ENCODE data around the gene BICRA.

The BICRA gene

DNA sequence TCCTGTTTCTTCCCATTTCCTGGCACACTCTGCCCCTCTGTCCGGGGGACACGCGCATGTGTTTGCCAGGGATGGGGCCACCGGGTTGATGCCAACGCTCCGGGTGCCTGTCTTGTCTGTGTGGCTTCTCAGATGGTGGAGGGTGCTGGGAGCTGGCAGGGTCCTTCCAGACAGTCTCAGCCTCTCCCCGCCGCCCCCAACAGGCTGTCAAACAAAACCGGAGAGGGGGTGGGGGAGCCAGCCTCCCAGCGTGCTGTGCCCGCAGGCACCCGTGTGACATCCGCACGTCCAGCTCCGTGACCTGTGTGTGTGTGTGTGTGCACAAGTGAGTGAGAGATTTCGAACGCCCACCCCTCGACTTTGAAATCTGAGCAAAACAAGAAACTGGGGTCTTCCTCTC lies 93.7 kb downstream of the BICRA start:
- H3K23ac ChIP-seq (ENCODE audit: low read length): no peak overlapping the region
- H2BK12ac ChIP-seq (ENCODE audit: low read length): no peak overlapping the region
- H3K79me2 ChIP-seq (ENCODE audit: control insufficient read depth, insufficient read depth, low read length, poor library complexity): no peaks in the 10 kb centered on the region
- H3K79me1 ChIP-seq (ENCODE audit: low read length): no peaks in the 10 kb centered on the region
- no peak overlapping the region for H4K91ac ChIP-seq (ENCODE audit: low read depth, low read length)
- no CpG with 5 or more reads among the region's 18 CpGs for WGBS (ENCODE audit: extremely low coverage, insufficient coverage, insufficient read length)
- no peak overlapping the region for H3K18ac ChIP-seq (ENCODE audit: low read length)
- H3K4me3 ChIP-seq (ENCODE audit: low read depth, low read length): no peak overlapping the region
- H3K14ac ChIP-seq (ENCODE audit: low read length): no peak overlapping the region
- H3K4me1 ChIP-seq (ENCODE audit: control insufficient read depth in 1 of 2, insufficient read depth in 2 of 2, low read length in 2 of 2): no peaks in the 10 kb centered on the region
- H4K8ac ChIP-seq (ENCODE audit: low read depth, low read length): no peak overlapping the region
- H3K27ac ChIP-seq (ENCODE audit: low read depth, low read length): no peak overlapping the region
- no peak overlapping the region for H3K4ac ChIP-seq (ENCODE audit: low read depth, low read length)
- no peaks in the 10 kb centered on the region for H3K9me3 ChIP-seq (ENCODE audit: insufficient read depth, low read depth, low read length)
- H3K36me3 ChIP-seq (ENCODE audit: control insufficient read depth in 1 of 2, insufficient read depth in 2 of 2, low read length in 2 of 2): peaks cover 50 to 51% of the 10 kb centered on the region in 2 experiments
- H3K27me3 ChIP-seq (ENCODE audit: insufficient read depth, low read length): no peaks in the 10 kb centered on the region
- H3K9ac ChIP-seq (ENCODE audit: low read length): no peak overlapping the region
- H4K12ac ChIP-seq (ENCODE audit: low read depth, low read length): no peak overlapping the region
- DNase-seq: no peak
- H2BK5ac ChIP-seq (ENCODE audit: low read depth, low read length, poor library complexity): no peak overlapping the region
- no peak overlapping the region for H2AK5ac ChIP-seq (ENCODE audit: low read length)
- H3K4me2 ChIP-seq (ENCODE audit: low read length): no peak overlapping the region
- no peak overlapping the region for H2AFZ ChIP-seq (ENCODE audit: insufficient read depth, low read length, poor library complexity)
- H2BK120ac ChIP-seq (ENCODE audit: insufficient read depth, low read length, poor library complexity): no peak overlapping the region

DNA sequence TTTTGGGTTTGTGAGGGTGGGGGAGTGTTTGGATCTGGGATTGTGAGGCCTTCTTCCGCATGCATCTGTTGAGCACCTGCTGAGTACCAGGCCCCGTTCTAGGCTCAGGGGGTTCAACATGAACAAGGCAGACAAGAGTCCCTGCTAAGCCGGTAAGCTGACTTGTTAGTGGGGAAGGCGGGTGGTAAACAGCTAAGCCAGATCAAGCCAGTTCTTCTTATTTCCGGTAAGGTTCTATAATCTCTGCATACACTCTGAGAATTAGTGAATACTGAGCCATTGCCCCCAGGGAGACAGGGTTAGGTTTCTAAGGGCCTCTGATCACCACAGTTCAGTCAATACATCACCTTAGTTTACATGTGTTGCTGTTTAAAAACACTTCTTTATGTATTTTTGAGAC lies 94.4 kb downstream of the BICRA start:
- H3K4ac ChIP-seq (ENCODE audit: low read depth, low read length): no peak overlapping the region
- no peaks in the 10 kb centered on the region for H3K27me3 ChIP-seq (ENCODE audit: insufficient read depth, low read length)
- H3K23ac ChIP-seq (ENCODE audit: low read length): no peak overlapping the region
- H2AFZ ChIP-seq (ENCODE audit: insufficient read depth, low read length, poor library complexity): no peak overlapping the region
- H3K27ac ChIP-seq (ENCODE audit: low read depth, low read length): no peak overlapping the region
- no peak overlapping the region for H2BK12ac ChIP-seq (ENCODE audit: low read length)
- peaks cover 49 to 50% of the 10 kb centered on the region in 2 experiments for H3K36me3 ChIP-seq (ENCODE audit: control insufficient read depth in 1 of 2, insufficient read depth in 2 of 2, low read length in 2 of 2)
- H3K4me3 ChIP-seq (ENCODE audit: low read depth, low read length): no peak overlapping the region
- no CpG with 5 or more reads among the region's 5 CpGs for WGBS (ENCODE audit: extremely low coverage, insufficient coverage, insufficient read length)
- H4K8ac ChIP-seq (ENCODE audit: low read depth, low read length): no peak overlapping the region
- no peak overlapping the region for H2BK5ac ChIP-seq (ENCODE audit: low read depth, low read length, poor library complexity)
- no peak overlapping the region for H3K18ac ChIP-seq (ENCODE audit: low read length)
- H3K4me2 ChIP-seq (ENCODE audit: low read length): no peak overlapping the region
- no peak overlapping the region for H2BK120ac ChIP-seq (ENCODE audit: insufficient read depth, low read length, poor library complexity)
- no peak overlapping the region for H4K12ac ChIP-seq (ENCODE audit: low read depth, low read length)
- no peak overlapping the region for H3K14ac ChIP-seq (ENCODE audit: low read length)
- H3K4me1 ChIP-seq (ENCODE audit: control insufficient read depth in 1 of 2, insufficient read depth in 2 of 2, low read length in 2 of 2): no peaks in the 10 kb centered on the region
- H4K91ac ChIP-seq (ENCODE audit: low read depth, low read length): no peak overlapping the region
- H3K9me3 ChIP-seq (ENCODE audit: insufficient read depth, low read depth, low read length): no peaks in the 10 kb centered on the region
- H3K9ac ChIP-seq (ENCODE audit: low read length): no peak overlapping the region
- no peak for DNase-seq
- no peaks in the 10 kb centered on the region for H3K79me1 ChIP-seq (ENCODE audit: low read length)
- H3K79me2 ChIP-seq (ENCODE audit: control insufficient read depth, insufficient read depth, low read length, poor library complexity): no peaks in the 10 kb centered on the region
- H2AK5ac ChIP-seq (ENCODE audit: low read length): no peak overlapping the region

DNA sequence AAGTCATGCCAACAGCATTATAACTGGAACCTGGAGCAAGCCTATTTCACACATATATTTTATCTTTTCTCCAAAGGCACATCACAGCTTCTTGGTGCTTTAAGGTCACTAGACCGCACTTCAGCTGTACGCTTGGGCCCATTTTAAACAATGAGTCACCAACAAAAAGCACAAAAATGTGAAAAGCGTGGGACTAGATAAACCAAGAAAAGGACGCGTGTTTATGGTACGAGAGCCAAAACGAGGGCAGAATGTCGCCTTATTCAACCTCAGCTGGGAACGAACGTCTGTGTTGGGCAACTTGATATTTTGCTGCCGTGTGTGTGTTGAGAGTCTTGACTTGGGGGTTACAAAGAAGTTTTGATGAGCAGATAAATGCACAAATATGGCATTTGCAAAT lies 95.1 kb downstream of the BICRA start:
- no peak overlapping the region for H3K4ac ChIP-seq (ENCODE audit: low read depth, low read length)
- H2BK12ac ChIP-seq (ENCODE audit: low read length): no peak overlapping the region
- no peak overlapping the region for H3K4me2 ChIP-seq (ENCODE audit: low read length)
- H3K9ac ChIP-seq (ENCODE audit: low read length): no peak overlapping the region
- H3K36me3 ChIP-seq (ENCODE audit: control insufficient read depth in 1 of 2, insufficient read depth in 2 of 2, low read length in 2 of 2): peaks cover 42 to 43% of the 10 kb centered on the region in 2 experiments
- H2AK5ac ChIP-seq (ENCODE audit: low read length): no peak overlapping the region
- no peak overlapping the region for H3K18ac ChIP-seq (ENCODE audit: low read length)
- DNase-seq: peak; percentile 18 to 66
- no peak overlapping the region for H2AFZ ChIP-seq (ENCODE audit: insufficient read depth, low read length, poor library complexity)
- H4K12ac ChIP-seq (ENCODE audit: low read depth, low read length): no peak overlapping the region
- no peak overlapping the region for H4K8ac ChIP-seq (ENCODE audit: low read depth, low read length)
- H2BK120ac ChIP-seq (ENCODE audit: insufficient read depth, low read length, poor library complexity): no peak overlapping the region
- no peaks in the 10 kb centered on the region for H3K4me1 ChIP-seq (ENCODE audit: control insufficient read depth in 1 of 2, insufficient read depth in 2 of 2, low read length in 2 of 2)
- no peak overlapping the region for H3K4me3 ChIP-seq (ENCODE audit: low read depth, low read length)
- H3K79me1 ChIP-seq (ENCODE audit: low read length): no peaks in the 10 kb centered on the region
- no CpG with 5 or more reads among the region's 11 CpGs for WGBS (ENCODE audit: extremely low coverage, insufficient coverage, insufficient read length)
- H3K23ac ChIP-seq (ENCODE audit: low read length): no peak overlapping the region
- H3K79me2 ChIP-seq (ENCODE audit: control insufficient read depth, insufficient read depth, low read length, poor library complexity): no peaks in the 10 kb centered on the region
- H2BK5ac ChIP-seq (ENCODE audit: low read depth, low read length, poor library complexity): no peak overlapping the region
- no peak overlapping the region for H4K91ac ChIP-seq (ENCODE audit: low read depth, low read length)
- H3K14ac ChIP-seq (ENCODE audit: low read length): no peak overlapping the region
- no peaks in the 10 kb centered on the region for H3K27me3 ChIP-seq (ENCODE audit: insufficient read depth, low read length)
- no peaks in the 10 kb centered on the region for H3K9me3 ChIP-seq (ENCODE audit: insufficient read depth, low read depth, low read length)
- H3K27ac ChIP-seq (ENCODE audit: low read depth, low read length): no peak overlapping the region

DNA sequence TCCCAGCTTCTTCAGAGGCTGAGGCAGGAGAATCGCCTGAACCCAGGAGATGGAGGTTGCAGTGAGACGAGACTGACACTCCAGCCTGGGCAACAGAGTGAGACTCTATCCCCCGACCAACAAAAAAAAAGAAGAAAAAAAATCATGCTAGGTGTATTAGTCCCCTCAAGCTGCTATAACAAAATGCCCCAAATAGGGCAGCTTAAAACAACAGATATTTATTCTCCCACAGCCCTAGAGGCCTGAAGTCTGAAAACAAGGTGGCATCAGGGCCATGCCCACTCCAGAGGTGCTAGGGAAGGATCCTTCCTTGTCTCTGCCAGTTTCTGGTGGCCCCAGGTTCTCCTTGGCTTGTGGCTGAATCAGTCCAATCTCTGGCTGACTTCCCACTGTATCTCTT lies 95.7 kb downstream of the BICRA start:
- Histone ChIP-seq H3K9me3 (ENCODE audit: insufficient read depth, low read depth, low read length) (no peaks in the 10 kb centered on the region), H3K14ac (ENCODE audit: low read length) (no peak overlapping the region), H3K79me2 (ENCODE audit: control insufficient read depth, insufficient read depth, low read length, poor library complexity) (no peaks in the 10 kb centered on the region), H2BK12ac (ENCODE audit: low read length) (no peak overlapping the region), H4K12ac (ENCODE audit: low read depth, low read length) (no peak overlapping the region), H3K9ac (ENCODE audit: low read length) (no peak overlapping the region), H2AK5ac (ENCODE audit: low read length) (no peak overlapping the region), H4K91ac (ENCODE audit: low read depth, low read length) (no peak overlapping the region), H2AFZ (ENCODE audit: insufficient read depth, low read length, poor library complexity) (no peak overlapping the region), H3K4me1 (ENCODE audit: control insufficient read depth in 1 of 2, insufficient read depth in 2 of 2, low read length in 2 of 2) (no peaks in the 10 kb centered on the region), H3K36me3 (ENCODE audit: control insufficient read depth in 1 of 2, insufficient read depth in 2 of 2, low read length in 2 of 2) (peaks cover 35 to 36% of the 10 kb centered on the region in 2 experiments), H3K79me1 (ENCODE audit: low read length) (no peaks in the 10 kb centered on the region), H2BK120ac (ENCODE audit: insufficient read depth, low read length, poor library complexity) (no peak overlapping the region), H3K4ac (ENCODE audit: low read depth, low read length) (no peak overlapping the region), H3K23ac (ENCODE audit: low read length) (no peak overlapping the region), H4K8ac (ENCODE audit: low read depth, low read length) (no peak overlapping the region), H3K4me2 (ENCODE audit: low read length) (no peak overlapping the region), H3K4me3 (ENCODE audit: low read depth, low read length) (no peak overlapping the region), H3K27me3 (ENCODE audit: insufficient read depth, low read length) (no peaks in the 10 kb centered on the region), H3K18ac (ENCODE audit: low read length) (no peak overlapping the region), H2BK5ac (ENCODE audit: low read depth, low read length, poor library complexity) (no peak overlapping the region), H3K27ac (ENCODE audit: low read depth, low read length) (no peak overlapping the region)
- no CpG with 5 or more reads among the region's 3 CpGs for WGBS (ENCODE audit: extremely low coverage, insufficient coverage, insufficient read length)
- no peak for DNase-seq

All from trophoblast cell (in vitro differentiated cells and primary cell).